GM20431 (cell line): ENCODE results near the gene FOCAD.

Experiments used
- in situ Hi-C: fragments of 300-500 bp; cut with MseI, MboI; formaldehyde crosslinking; loops from one replicate; pipeline ENCODE4 v1.15.0; 2020; ENCODE audit warnings: low sequenced_read_pairs; ENCODE audit not compliant: unreplicated experiment

Gene FOCAD

GRCh38 chr9:20728493-20729220, 44.6 kb downstream of the FOCAD start:
- in situ Hi-C loops = no loop called here

DNA sequence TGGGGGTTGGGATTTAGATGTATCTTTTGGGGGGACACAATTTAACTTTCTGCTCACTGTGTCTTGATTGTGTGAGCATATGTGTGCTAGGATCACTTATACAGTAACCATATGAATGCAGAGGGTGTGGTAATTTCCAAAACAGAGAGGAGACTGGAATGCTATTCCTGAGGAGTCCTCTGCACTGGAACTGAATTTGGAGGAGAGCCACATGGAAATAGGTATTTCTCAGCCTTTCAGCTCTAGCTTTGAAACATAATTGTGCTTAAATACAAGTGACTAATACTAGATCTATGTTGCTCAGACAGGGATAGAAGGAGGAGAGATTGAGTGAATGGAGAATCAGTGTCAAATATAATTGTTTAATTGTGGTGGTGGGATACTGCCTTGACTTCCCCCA, 45.5 kb downstream of the FOCAD start:
- in situ Hi-C loops = no loop called here

DNA sequence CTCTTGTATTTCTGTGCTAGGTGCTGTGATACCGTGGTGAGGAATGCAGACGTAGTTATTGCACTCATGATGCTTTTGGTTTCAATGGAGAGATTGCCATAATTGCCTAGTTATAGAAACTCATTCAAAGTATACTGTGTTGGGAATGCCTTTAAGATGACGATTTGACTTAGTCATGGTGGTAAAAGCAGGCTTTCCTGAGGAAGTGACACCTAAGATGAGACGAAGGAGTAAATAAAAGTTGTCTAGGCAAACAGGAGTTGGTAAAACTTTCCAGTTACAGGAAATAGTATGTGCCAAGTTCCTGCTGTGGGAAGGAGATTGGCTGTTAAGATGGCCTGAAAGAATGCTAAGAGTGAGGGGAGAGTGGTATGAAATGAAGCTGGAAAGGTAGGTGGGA, 48.1 kb downstream of the FOCAD start:
- in situ Hi-C loops = no loop called here

- in situ Hi-C loops = no loop called here
Measured at GRCh38 chr9:20734275-20734674, 50.2 kb downstream of the FOCAD start.

- in situ Hi-C loops = no loop called here
Measured at GRCh38 chr9:20740304-20740703, 56.2 kb downstream of the FOCAD start.

- in situ Hi-C loops = no loop called here
Measured at GRCh38 chr9:20740929-20741582, 57.0 kb downstream of the FOCAD start.

DNA sequence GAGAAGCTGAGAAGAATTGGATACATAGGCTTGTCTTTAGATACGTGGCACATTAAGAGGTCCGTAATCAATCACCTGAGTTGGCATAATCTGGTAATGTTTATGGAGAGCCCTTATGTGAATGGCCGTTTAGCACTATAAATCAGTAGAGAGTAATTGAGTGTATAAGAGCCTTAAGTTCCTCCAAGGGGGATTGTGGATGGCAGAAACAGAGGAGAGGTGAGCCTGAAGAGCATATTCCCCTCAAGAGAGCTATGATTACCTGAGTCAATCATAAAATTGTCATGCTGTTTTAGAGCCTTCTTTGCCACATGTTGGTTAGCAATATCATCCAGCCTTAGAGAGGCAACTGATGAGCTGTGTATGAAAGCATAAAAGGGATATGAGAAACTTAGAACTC, 58.8 kb downstream of the FOCAD start:
- in situ Hi-C loops = no loop called here

DNA sequence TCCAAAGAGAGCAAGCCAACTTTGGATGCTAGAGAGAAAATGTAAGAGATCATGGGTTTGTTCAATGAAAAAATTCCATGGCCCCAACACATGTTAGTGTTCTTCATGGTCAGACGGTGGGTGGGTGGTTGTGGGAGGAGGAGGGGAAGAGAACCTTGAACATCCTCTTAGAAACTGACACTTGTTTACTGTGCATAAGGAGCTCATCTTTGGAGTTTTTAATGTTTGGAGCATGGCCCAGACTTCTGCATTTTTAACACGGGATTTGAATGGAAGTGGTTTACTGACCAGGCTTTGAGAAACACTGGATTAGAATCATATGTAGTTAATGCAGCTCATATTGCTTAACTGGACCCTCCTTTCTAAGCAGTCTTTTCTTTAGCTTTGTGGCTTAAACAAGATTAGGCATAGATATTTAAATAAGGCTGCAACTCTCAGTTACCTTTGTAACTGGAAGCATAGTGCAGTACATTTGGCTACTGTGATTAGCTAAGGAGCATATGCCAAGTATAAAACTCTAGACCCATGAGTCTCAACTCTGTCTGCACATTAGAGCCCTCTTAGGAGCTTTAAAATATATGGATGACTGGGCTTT, 60.1 kb downstream of the FOCAD start:
- in situ Hi-C loops = no loop called here

GRCh38 chr9:20746967-20747366, 62.9 kb downstream of the FOCAD start:
- in situ Hi-C loops = no loop called here

DNA sequence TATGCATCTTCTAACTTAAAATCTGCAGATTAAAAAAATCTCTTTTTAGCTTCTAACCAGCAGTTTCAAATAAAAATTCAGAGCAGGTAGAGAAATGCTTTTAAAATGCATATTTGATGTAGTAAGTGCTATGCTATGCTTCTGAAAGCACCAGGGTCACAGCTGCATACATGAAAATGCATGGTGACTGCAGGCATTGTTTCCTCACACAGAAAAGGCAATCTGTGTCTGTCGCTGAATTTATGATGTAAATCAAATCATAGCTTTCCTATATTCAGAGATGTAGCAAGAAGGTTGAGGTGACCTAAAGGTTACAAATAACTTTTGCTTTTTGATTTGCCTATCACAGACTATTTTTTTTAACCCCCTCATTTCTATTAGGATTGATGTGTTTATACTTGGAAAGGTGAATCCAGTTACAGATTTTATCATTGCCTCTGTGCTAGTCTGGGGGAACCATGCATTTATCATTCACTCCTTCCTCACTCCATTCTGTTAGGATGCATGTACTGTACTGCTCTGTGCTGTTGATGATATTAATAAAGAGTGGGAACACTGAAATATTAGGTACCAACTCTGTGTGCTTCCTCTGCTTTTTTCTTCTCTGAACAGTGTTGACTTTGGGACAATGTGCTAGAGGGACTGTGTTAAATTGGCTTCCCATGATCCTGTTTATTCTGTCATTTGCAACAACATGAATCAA, 65.6 kb downstream of the FOCAD start:
- in situ Hi-C loops = no loop called here

GRCh38 chr9:20753761-20754160, 69.7 kb downstream of the FOCAD start:
- in situ Hi-C loops = no loop called here

DNA sequence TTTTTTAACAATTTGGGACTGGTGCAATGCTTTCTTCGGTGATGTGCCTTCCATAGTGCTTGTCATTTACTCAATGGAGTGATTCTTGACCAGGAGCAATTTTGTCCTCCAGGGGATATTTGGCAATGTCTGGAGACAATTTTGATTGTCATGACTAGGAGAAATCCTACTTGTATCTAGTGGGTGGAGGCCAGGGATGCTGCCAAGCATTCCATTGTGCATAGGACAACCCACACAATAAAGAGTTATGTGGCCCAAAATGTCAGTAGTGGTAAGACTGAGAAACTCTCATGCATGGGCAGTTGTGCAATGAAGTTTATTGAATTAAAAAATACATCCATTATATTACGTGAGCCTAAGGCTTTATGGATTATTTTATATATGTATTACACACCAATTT, 70.5 kb downstream of the FOCAD start:
- in situ Hi-C loops = no loop called here

DNA sequence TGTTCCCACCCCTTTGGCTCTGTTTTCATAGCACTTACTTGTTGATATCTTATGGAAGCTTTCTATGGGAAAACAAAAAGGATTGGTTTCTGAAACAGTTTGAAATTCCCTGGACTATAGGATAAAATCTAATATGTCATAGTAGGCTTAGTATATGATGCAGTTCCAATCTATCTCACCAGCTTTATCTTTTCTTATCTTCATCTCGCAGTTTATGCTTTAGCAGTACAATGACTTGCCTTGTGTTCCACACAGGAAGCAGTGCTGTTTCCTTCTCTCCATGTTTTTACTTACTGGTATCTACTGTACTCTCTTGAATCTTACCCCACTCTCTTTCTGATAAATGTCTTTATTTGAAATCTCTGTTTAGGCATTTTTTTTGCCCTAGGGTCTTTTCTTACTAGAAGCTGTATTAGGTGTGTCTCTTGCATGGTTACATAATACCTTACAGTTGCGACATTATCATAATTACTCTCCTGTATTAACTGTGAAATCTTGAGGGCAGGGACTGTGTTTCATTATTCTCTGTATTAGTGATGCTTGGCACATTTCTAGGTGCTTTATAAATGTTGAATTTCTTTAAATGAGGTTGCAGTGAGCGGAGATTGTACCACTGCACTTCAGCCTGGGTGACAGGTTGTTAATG, 76.3 kb downstream of the FOCAD start:
- in situ Hi-C loops = no loop called here

- in situ Hi-C loops = no loop called here
Measured at GRCh38 chr9:20770947-20771346, 86.9 kb downstream of the FOCAD start.

DNA sequence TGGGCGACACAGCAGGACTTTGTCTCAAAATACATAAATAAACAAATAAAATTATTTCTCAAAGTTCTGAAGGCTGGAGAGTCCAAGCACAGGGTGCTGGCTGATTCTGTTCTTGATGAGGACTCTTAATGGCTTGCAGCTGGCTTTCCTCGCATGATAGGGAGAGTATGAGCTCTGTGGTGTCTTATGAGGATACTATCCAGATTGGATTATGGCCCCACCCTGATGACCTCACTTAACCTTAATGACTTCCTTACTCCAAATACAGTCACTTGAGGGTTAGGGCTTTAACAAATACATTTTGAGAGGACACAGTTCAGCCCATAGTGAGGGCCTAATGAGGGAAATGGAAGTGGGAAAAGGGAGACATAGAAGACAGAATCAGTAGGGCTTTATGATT, 87.7 kb downstream of the FOCAD start:
- in situ Hi-C loops = no loop called here

- in situ Hi-C loops = no loop called here
Measured at GRCh38 chr9:20775683-20776082, 91.6 kb downstream of the FOCAD start.

DNA sequence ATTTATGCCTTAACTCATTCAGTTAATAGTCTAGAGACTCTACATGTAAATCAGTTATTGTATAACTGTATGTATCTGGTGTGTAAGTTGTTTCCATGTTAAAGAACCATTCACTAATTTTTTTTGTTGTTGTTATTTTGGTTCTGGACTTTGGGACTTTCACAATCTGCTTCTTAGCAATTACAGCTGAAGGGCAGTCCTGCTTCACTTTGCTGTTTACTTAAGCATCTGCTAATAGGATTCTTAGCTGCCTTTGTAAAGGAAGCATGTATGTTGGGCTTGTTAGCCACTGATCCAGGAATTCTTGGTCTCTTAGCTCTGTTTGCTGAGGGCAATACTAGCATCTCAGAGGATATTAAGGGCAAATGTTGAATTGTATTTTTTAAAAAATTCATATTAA, 97.0 kb downstream of the FOCAD start:
- in situ Hi-C loops = no loop called here

- in situ Hi-C loops = no loop called here
Measured at GRCh38 chr9:20782289-20782688, 98.2 kb downstream of the FOCAD start.

- in situ Hi-C loops = no loop called here
Measured at GRCh38 chr9:20783057-20784038, 99.3 kb downstream of the FOCAD start.
